Astrocyte (in vitro differentiated cells and primary cell): ENCODE measurements around the gene TRMT13.

Experiments
- CTCF ChIP-seq: IDR thresholded peaks from 2 replicates; pipeline ENCODE4 v1.5.1; 2011; ENCODE audit warnings: low read depth, mild to moderate bottlenecking, inconsistent platforms, low read length, moderate library complexity; ENCODE audit not compliant: insufficient read depth
- EZH2 ChIP-seq: IDR thresholded peaks from 2 replicates; pipeline ENCODE4 v1.6.1; 2012; ENCODE audit warnings: mild to moderate bottlenecking, low read length, inconsistent platforms; ENCODE audit not compliant: insufficient read depth

GRCh38 chr1:100164216-100164615, 31.3 kb downstream of the TRMT13 start:
- TF ChIP-seq CTCF (no peak), EZH2 (no peak)
